K562 (cell line): Measurements from ENCODE around the gene MRPL9. TPM values are rescaled to one million over a fixed set of nuclear protein-coding genes. Genes with fewer than 3 reads are reported as not detected.

ENCODE experiments used
- CBX3 ChIP-seq, 2 experiments: IDR thresholded peaks; 1 replicate in 1 of 2; 2 replicates in 1 of 2; pipeline ENCODE4 v1.6.1; 2012; ENCODE audit warnings: inconsistent platforms in 2 of 2, low read length in 2 of 2, borderline replicate concordance in 1 of 2, control low read depth in 1 of 2
- CLOCK ChIP-seq: fragments of 250-450 bp; sonication (Bioruptor Pico); IDR thresholded peaks from 2 replicates; pipeline ENCODE4 v1.4.0; 2020; ENCODE audit warnings: mild to moderate bottlenecking, moderate library complexity, borderline replicate concordance
- EGR1 ChIP-seq: fragments of 450-650 bp; conservative IDR thresholded peaks from 2 replicates; pipeline ENCODE4 v1.6.1; 2017; ENCODE audit warnings: mild to moderate bottlenecking
- RBM14 ChIP-seq: fragments of 200-400 bp; formaldehyde crosslinking; IDR thresholded peaks from 2 replicates; pipeline ENCODE4 v1.6.1; 2018; ENCODE audit warnings: low read depth, mild to moderate bottlenecking, low read length, moderate library complexity, borderline replicate concordance; ENCODE audit not compliant: insufficient read depth
- REST ChIP-seq, 2 experiments: fragments of 450-650 bp; formaldehyde crosslinking in 1 of 2; IDR thresholded peaks; 2 replicates each; pipeline versions ENCODE4 v1.4.0 to v1.6.1; 2014 to 2020; ENCODE audit warnings: mild to moderate bottlenecking in 2 of 2, borderline replicate concordance in 1 of 2, low read depth in 1 of 2
- SMARCE1 ChIP-seq: fragments of 450-650 bp; IDR thresholded peaks from 2 replicates; pipeline ENCODE4 v1.7.1; 2016; ENCODE audit warnings: mild to moderate bottlenecking
- SNRNP70 ChIP-seq: fragments of 200-400 bp; formaldehyde crosslinking; optimal IDR thresholded peaks from 2 replicates; pipeline ENCODE3; 2017; ENCODE audit warnings: low read depth, low read length
- ZNF24 ChIP-seq: fragments of 450-650 bp; IDR thresholded peaks from 2 replicates; pipeline ENCODE4 v1.6.1; 2016
- ZNF518B ChIP-seq: fragments of 250-450 bp; sonication (Bioruptor Pico); IDR thresholded peaks from 2 replicates; pipeline ENCODE4 v1.5.0; 2021; ENCODE audit warnings: mild to moderate bottlenecking, moderate library complexity
- ZNF644 ChIP-seq: fragments of 200-800 bp; sonication (Bioruptor generic); IDR thresholded peaks from 2 replicates; pipeline ENCODE4 v1.6.1; 2016; ENCODE audit warnings: low read depth, missing genetic modification characterization, missing compliant biosample characterization
- ZNF830 ChIP-seq: fragments of 250-450 bp; sonication (Bioruptor Pico); IDR thresholded peaks from 2 replicates; pipeline ENCODE4 v1.5.0; 2021; ENCODE audit warnings: mild to moderate bottlenecking
- polyA plus RNA-seq, 8 experiments: library from polyadenylated mRNA; depleted of rRNA in 4 of 8; stranded (reverse) in 5 of 8; unstranded in 3 of 8; fragments of >200 nt; fragmentation: Nextera tagmentation in 2 of 8; fragmentation: Illumina TruSeq in 1 of 8; extraction: Ambion mirVana in 2 of 8; extraction: Trizol in 1 of 8; gene quantifications; 2 replicates each; pipeline versions ENCODE4 v1.2.1 to v1.2.3, GENCODE V29; 2011 to 2014; ENCODE audit warnings: inconsistent platforms in 1 of 8, missing spikeins in 1 of 8
- total RNA-seq, 7 experiments: library from RNA; depleted of rRNA in 6 of 7; stranded (reverse); fragments of >200 nt in 6 of 7; fragmentation: Illumina TruSeq in 2 of 7; extraction: Trizol in 2 of 7; gene quantifications; 2 replicates each; pipeline versions ENCODE4 v1.2.1 to v1.2.3, GENCODE V29; 2011 to 2021; ENCODE audit warnings: low replicate concordance in 1 of 7

Gene MRPL9
- total and polyA plus RNA-seq, 9 of the 15 experiments (the other 6 are each of a cell fraction or from before 2014, with no cell fraction given): 38.0 to 162 (median 111) TPM

GRCh38 chr1:151800830-151801229 lies 37.5 kb upstream of the MRPL9 start (continued):
- TF ChIP-seq REST (IDR thresholded peaks at IDR 0.05; ENCODE audit: borderline replicate concordance) (no peak), REST (CRISPR knock-in tag; IDR thresholded peaks at IDR 0.05; ENCODE audit: low read depth) (no peak), CLOCK (no peak), EGR1 (no peak), CBX3 (IDR thresholded peaks at IDR 0.05; ENCODE audit: borderline replicate concordance in 1 of 2, low read length in 2 of 2) (no peak), SMARCE1 (no peak), ZNF830 (no peak), ZNF518B (CRISPR knock-in tag) (no peak), SNRNP70 (no peak), ZNF644 (tag) (no peak), RBM14 (no peak), ZNF24 (no peak)
